CD4-positive, alpha-beta T cell treated with Interferon gamma for 1 hour (primary cell): ENCODE results near the gene CPA5.

Source experiments
- DNase-seq: peaks from one replicate; pipeline ENCODE4 v3.0.0-alpha.2; 2020

The CPA5 gene

GRCh38 chr7:130401101-130401500 is 56.5 kb downstream of the CPA5 start:
- DNase-seq = no peak

DNA sequence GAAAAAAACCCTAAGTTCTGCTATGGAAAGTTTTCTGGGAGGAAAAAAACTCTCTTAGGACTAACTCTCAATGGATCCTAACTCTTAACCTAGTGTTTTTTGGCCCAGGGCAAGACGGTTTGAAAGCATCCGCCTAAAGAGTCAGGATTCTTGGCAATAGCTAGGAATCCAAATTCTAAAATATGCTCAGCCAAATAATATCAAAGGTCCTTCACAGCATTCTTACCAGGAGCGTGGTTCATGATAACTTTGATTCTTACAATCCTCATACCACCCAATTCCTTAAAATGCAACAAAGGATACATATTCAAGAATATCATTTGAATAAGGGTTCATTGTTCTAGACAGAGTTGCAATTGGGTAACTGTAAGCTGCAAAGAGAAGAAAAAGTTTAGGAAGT is 57.0 kb downstream of the CPA5 start:
- DNase-seq = no peak

- no peak for DNase-seq
These were observed 60.4 kb downstream of the CPA5 start for GRCh38 chr7:130405003-130405402.

DNA sequence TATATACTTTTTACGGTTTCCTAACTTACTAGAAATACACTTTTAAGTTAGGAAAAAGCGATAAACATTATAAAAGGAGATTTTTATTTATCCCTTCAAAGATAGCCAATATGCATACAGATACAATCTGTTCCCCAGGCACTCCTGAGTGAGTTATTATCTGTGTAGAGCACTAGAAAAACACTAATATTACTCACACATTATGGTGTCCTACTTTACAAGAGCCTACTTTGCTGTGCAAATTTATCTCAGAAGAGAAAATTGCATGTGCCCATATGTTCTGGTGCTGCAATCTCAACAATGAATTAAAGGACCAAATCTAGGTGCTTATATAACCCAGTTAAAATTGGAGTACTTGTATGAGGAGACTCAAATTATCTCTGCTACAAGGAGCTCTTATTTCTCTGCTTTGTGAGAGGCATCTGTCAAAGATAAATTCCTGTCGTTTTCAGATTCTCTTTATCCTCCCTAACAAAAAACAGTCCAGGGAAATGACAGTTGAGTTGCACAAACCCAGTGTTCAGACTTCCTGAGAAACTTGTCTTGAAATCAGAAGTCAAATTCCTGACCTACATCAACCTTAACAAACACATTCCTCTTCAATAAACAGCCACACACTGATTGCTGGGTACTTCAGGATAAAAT is 64.6 kb downstream of the CPA5 start:
- DNase-seq = no peak

DNA sequence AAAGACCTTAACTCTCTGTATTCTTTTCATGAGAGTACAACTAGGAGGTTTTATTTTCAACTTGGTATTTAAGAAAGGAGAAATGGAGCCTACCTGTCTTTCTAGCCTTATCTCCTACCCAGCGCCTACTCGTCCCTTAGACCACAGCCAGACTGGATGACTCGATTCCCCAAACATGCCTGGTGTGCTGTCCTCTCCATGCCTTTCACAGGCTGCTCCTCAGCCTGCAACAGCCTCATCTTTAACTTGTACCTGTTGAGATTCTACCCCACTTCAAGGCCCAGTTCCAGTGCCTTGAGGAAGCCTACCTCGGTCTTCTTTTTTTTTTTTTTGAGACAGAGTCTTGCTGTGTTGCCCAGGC is 65.1 kb downstream of the CPA5 start:
- no peak for DNase-seq

DNA sequence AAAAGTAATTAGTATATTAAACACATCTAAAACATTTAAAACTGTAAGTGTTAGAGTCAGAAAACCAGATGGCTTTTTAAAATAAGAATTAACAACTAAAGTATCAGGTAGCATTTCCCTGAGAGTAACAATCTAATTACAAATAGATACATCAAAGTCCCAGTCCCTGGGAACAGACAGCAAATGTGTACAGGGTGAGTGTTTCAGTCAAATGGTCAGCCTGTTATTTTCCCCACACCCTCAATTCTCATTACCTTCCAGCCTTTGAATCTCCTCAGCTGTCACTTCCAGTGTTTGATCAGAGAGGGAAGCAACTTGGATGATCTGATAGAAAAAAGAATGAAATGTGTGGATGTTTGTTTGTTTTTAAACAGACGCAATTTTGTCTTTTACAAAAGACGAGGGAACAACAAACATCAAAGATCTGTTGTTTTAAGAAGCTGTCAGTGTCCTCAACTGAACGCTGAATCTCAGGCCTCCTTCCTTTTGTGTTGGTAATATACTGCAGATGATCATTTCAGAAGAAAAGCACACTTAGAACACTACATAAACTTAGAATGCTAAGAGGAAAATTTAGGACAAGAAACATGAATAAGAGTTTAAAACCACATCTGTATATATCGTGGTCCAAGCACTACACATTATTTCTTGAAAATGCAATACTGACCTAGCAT is 66.4 kb downstream of the CPA5 start:
- no peak for DNase-seq

GRCh38 chr7:130413201-130413600 is 68.6 kb downstream of the CPA5 start:
- DNase-seq = no peak

- DNase-seq = no peak
These were observed 70.4 kb downstream of the CPA5 start for GRCh38 chr7:130415006-130415405.

GRCh38 chr7:130417213-130417612 is 72.6 kb downstream of the CPA5 start:
- DNase-seq = no peak

DNA sequence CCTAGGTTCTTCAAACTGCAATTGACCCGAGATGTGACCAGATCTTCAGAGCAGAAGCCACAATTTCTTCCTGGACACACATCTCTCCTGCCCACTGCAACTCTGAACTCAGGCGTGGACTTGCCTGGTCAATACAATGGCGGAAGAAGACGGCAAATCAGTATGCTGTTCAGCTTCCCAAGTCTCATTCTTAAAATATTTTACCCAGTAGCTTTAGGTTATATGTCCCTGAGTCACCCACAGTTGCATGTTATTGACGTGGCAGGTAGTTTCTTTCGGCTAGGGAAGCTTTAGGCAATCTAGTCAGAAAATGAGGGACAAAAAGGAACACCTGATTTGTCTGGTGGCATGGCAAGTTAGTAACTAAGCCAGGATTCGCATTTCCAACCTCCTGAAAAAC is 73.7 kb downstream of the CPA5 start:
- DNase-seq = no peak
